Measurements from ENCODE around the gene IZUMO3. TPM values are rescaled to one million over a fixed set of nuclear protein-coding genes. Genes with fewer than 3 reads are reported as not detected.

Gene IZUMO3
- total and polyA plus RNA-seq, 2 of the 4 experiments (the other 2 are of a cell fraction), result not detected

- Histone ChIP-seq H2BK5ac (ENCODE audit: low read depth, low read length, poor library complexity, severe bottlenecking) (no peak overlapping the region), H3K23ac (ENCODE audit: low read depth, low read length) (no peak overlapping the region), H4K91ac (ENCODE audit: insufficient read depth, low read depth, low read length) (no peak overlapping the region), H3K27me3 (ENCODE audit: control insufficient read depth, insufficient read depth, low read length) (no peaks in the 10 kb centered on the region), H2AK9ac (replicated peaks; ENCODE audit: low read depth, low read length, poor library complexity) (no peak overlapping the region), H3K4ac (ENCODE audit: low read depth, low read length) (no peak overlapping the region), H2BK20ac (ENCODE audit: low read depth, low read length) (no peak overlapping the region), H3K4me1 (ENCODE audit: control insufficient read depth, insufficient read depth, low read length) (no peaks in the 10 kb centered on the region), H3K4me2 (ENCODE audit: low read depth, low read length) (no peak overlapping the region), H2BK120ac (ENCODE audit: low read depth, low read length) (no peak overlapping the region), H3K79me1 (ENCODE audit: low read depth in 1 of 2, low read length in 2 of 2) (no peaks in the 10 kb centered on the region), H4K20me1 (ENCODE audit: insufficient read depth, low read length) (no peaks in the 10 kb centered on the region), H3K9ac (ENCODE audit: low read depth, low read length) (no peak overlapping the region), H3K14ac (replicated peaks; ENCODE audit: low read depth, low read length) (no peak overlapping the region), H4K5ac (ENCODE audit: low read depth, low read length) (no peak overlapping the region), H3K27ac (ENCODE audit: insufficient read depth, low read length) (no peak overlapping the region), H3K4me3 (ENCODE audit: insufficient read depth, low read depth, low read length) (no peak overlapping the region), H3K56ac (ENCODE audit: extremely low read depth, insufficient read depth, low read length) (no peak overlapping the region), H3K36me3 (ENCODE audit: control insufficient read depth, insufficient read depth, low read length) (no peaks in the 10 kb centered on the region), H2BK15ac (ENCODE audit: low read depth, low read length) (no peak overlapping the region), H2AFZ (replicated peaks; ENCODE audit: low read length, poor library complexity) (no peak overlapping the region), H2AK5ac (ENCODE audit: low read depth, low read length) (no peak overlapping the region), H3K18ac (ENCODE audit: low read depth, low read length) (no peak overlapping the region), H3K9me3 (ENCODE audit: control insufficient read depth, insufficient read depth, low read length) (no peaks in the 10 kb centered on the region), H3K9me1 (ENCODE audit: insufficient read depth, low read length) (no peaks in the 10 kb centered on the region), H4K8ac (ENCODE audit: low read depth in 2 of 2, low read length in 2 of 2) (no peak overlapping the region)
- TF ChIP-seq MAFK (IDR thresholded peaks at IDR 0.05; ENCODE audit: low read depth, low read length), result no peak
- ChIA-PET POLR2A (ENCODE audit: unreplicated experiment) (no interaction called here), CTCF (no interaction called here)
- DNase-seq, result no peak
- in situ Hi-C loops (cut with MboI; ENCODE audit: low sequenced_read_pairs) (no loop called here), dilution Hi-C loops (cut with HindIII; ENCODE audit: low sequenced_read_pairs, unreplicated experiment) (no loop called here), intact Hi-C loops (cut with micrococcal nuclease) (no loop called here)
- WGBS, 2 experiments (ENCODE audit: extremely low coverage in 2 of 2, insufficient read length in 1 of 2), result no CpG with 5 or more reads among the region's 2 CpGs
- BruUV-seq (replicated peaks), result no TSS peak
- ATAC-seq (ENCODE audit: low read depth), result no peak
Observed at GRCh38 chr9:24572406-24572805, 26.7 kb upstream of the IZUMO3 start.

All from IMR-90 (cell line).